Fibroblast of pulmonary artery (primary cell): ENCODE results near the gene AAR2.

Source experiments
- DNase-seq: peaks from one replicate; pipeline ENCODE4 v3.0.0-alpha.2; 2010; ENCODE audit warnings: low read depth
- H3K4me3 ChIP-seq: replicated peaks from 2 replicates; pipeline ENCODE4 v1.5.1; 2011; ENCODE audit warnings: low read depth, mild to moderate bottlenecking, control low read depth, low read length, moderate library complexity
- CTCF ChIP-seq: IDR thresholded peaks from 2 replicates; pipeline ENCODE4 v1.5.1; 2011; ENCODE audit warnings: mild to moderate bottlenecking, control low read depth, low read length, inconsistent platforms; ENCODE audit errors: missing control alignments

The AAR2 gene

GRCh38 chr20:36208257-36208656 lies 28.0 kb upstream of the AAR2 start:
- TF ChIP-seq CTCF: no peak

GRCh38 chr20:36210436-36211021 lies 25.7 kb upstream of the AAR2 start:
- no peak for DNase-seq
- H3K4me3 ChIP-seq: no peak overlapping the region
- no peak for TF ChIP-seq CTCF

More at GRCh38 chr20:36208257-36208656, 28.0 kb upstream of the AAR2 start:
- H3K4me3 ChIP-seq: no peak overlapping the region
- no peak for DNase-seq

GRCh38 chr20:36213362-36213761 lies 22.9 kb upstream of the AAR2 start:
- no peak overlapping the region for H3K4me3 ChIP-seq
- TF ChIP-seq CTCF: no peak
- DNase-seq: no peak

- no peak overlapping the region for H3K4me3 ChIP-seq
- peak; percentile 78 for TF ChIP-seq CTCF
- peak; percentile 53 for DNase-seq
Measured at GRCh38 chr20:36214684-36215256, 21.5 kb upstream of the AAR2 start.

GRCh38 chr20:36215778-36216177 lies 20.5 kb upstream of the AAR2 start:
- no peak for TF ChIP-seq CTCF
- no peak overlapping the region for H3K4me3 ChIP-seq
- no peak for DNase-seq

- no peak for DNase-seq
- no peak overlapping the region for H3K4me3 ChIP-seq
- TF ChIP-seq CTCF: no peak
Measured at GRCh38 chr20:36216314-36217025, 19.8 kb upstream of the AAR2 start.
